ENCODE results near the gene FBXL7.
"Not testable (repeated sequence)": the region's sequence is repeated elsewhere in the genome, so short reads cannot be mapped to it uniquely, and the experiment has no call there.

The FBXL7 gene

DNA sequence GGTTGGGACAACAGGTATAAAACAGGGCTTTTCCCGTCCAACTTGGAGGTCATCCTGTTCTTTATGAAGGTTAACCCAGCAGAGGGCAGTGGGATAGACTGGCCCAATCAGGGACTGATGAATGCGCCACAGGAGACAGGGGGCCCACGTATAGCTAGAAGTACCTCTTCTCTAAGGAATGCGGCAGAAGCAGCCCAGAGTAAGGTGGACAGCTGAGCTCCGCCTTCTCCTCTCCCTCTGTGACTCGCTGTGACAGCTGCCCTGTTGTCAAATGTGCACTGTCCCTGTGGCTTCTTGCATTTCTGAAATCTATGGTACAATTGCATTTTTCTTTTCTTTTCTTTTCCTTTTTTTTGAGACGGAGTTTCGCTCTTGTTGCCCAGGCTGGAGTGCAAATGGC lies 306.6 kb downstream of the FBXL7 start:
- DNase-seq (ENCODE audit: low read depth in 3 of 3), result no peak

DNA sequence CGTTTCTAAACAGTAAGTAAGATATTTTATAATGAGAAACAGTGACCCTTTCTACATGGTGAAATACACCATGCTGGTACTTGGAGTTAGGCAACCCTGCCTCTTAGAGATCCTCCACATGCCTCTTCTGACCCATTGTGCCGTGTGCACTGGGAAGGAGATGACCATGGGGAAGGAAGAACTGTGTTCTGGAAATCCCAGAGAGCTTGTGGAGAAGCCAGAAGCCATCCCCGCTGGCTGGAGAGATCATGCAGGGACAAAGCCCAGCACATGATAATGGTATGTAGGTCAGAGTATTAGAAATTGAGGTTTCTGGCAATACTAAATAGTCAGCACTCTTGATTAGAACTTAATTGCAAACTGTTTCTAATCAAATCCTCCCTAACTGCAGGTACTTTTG lies 307.3 kb downstream of the FBXL7 start:
- no peak for DNase-seq (ENCODE audit: low read depth in 3 of 3)

DNA sequence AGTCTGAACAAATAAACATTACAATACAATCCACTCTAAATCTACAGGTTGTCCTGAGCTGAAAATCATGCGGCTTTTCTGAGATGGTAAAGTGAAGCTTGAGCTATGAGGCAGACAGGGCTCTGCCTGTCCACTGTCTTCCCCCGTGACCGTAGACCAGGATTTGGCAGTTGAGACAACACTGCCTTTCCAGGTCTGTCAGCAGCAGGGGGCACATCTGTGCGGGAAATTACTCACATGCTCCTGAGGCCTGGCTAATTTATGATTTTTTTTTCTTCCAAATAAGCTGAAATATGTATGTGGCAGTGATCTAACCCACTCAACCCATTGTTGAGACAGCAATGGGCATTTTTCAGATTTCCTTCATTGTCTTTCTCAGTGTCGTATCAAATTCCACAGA lies 307.9 kb downstream of the FBXL7 start:
- no peak for DNase-seq (ENCODE audit: low read depth in 3 of 3)

DNA sequence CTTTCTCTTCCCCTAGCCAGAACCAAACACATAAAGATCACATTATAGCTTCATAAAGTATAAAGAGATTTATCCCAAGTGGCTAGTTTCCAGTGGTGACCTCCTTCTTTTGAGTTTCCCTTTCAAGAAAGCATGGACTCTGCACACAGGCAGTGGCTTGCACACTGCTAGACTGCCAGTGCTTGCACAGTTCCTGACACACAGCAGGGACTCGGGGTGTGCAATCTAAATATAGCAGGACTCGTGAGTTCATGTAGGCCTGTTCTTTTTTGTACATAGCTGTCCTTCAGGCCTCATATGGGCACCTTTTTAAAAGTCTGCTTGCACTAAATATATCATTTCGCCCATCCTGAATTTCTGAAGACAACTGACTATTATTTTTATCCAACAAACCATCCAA lies 308.6 kb downstream of the FBXL7 start:
- DNase-seq (ENCODE audit: low read depth in 3 of 3), result no peak

DNA sequence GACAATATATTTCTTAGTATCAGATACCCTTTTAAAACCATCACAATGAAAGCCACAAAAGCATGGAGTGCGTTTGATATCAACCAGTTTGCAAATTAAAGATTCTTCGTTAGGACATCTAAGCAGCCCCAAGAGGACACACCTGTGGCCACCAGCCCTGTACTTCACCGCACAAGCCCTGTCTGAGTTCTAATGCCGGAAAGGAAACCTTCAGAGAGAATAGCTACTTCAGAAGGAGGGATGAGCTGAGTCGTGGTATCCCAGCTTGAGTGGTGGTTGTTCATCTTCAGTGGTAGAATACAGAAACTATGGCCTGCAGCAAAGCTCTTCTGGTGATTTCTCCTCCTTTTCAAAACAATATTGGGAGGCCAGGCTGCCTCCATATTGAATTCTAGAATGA lies 319.6 kb downstream of the FBXL7 start:
- DNase-seq (ENCODE audit: low read depth in 3 of 3), result no peak

DNA sequence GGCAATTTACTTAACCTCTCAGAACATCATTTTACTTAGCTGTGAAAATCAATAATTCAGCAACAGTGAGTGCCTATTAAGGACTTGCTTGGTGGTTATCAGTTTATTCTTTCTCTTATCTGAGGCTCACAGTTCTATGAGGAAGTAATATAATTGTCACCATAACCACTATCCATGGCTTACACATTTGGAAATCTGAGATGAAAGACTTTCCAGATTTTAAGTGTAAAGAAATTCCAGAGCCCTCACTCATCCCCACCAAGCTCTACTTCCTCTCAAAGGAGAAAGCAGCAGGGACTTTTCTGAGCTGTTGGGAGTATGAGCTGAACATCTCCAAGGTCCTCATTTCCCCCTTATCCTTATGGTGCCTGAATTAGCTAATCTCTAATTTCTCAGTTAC lies 321.5 kb downstream of the FBXL7 start:
- no peak for DNase-seq (ENCODE audit: low read depth in 3 of 3)

DNA sequence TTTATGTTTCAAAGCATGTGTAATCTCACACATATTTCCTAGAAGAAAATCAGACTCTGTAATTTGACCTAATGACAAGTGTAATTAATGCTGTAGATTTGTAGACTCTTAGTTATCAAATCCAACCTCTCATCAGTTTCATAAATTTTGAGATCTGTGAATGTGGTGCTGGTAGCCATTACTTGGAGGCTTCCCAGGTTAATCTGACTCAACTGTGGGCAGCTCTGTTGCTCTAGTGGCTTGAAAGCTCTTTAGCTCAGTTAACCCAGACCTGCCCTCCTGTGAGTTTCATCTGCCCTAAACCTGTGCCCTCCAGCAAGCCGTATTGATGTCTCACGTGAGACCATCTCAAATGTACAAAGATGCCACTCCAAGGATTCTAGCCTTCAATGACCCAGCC lies 323.4 kb downstream of the FBXL7 start:
- DNase-seq (ENCODE audit: low read depth in 3 of 3), result no peak

DNA sequence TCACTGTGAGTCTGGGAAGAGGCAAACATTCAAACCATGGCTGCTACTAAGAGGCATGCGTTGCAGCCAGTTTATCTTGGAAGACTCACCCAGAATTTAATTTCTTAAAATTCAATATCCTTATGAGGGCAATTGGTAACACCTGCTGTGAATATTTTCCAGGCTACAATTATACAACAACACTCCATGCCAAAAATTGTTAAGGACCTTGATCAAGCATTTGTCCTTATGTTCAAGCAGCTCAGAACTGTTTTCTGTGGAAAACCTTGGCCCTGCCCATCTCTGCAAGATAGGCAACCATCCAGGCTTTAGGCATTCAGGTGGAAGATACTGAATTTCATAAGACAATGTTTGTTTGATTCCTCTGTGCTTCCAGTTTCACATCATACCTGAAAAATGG lies 327.8 kb downstream of the FBXL7 start:
- DNase-seq (ENCODE audit: low read depth in 3 of 3), result no peak

DNA sequence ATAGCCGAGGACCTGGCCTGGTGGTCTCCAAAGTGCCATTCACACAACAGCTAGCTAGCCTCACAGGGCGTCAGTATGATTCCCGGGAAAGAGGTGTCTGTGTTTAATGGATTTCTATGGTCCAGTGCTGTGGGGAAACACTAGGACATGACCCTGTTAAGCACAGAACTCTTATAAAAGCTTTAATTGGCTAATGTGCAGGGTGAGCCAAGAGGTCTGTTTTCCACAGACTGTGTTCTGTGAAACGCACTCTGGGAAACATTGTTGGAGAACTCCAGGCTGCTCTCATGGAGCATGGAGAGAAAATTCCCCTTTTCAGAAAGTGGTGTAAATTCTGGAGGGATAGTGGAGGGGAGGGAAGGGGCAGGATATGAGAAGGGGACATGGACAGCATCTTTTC lies 331.4 kb downstream of the FBXL7 start:
- no peak for DNase-seq (ENCODE audit: low read depth in 3 of 3)

DNA sequence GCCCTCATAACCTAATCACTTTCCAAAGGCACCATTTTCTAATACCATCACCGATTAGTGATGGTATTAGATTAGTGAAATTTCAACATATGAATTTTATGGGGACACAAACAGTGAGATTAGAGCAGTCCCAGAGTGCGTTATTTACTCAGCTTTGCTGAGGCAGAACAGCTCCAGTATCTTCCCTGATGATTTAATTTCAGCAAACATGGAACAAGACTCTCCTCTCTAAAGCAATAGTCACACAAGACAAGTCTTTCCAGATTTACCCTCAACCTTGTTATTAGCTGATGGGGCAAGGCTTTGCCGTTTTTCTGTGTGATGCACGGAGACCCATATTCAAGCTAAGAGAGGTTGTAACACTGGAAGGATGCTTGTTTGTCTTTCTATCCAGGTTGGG lies 333.4 kb downstream of the FBXL7 start:
- no peak for DNase-seq (ENCODE audit: low read depth in 3 of 3)

DNA sequence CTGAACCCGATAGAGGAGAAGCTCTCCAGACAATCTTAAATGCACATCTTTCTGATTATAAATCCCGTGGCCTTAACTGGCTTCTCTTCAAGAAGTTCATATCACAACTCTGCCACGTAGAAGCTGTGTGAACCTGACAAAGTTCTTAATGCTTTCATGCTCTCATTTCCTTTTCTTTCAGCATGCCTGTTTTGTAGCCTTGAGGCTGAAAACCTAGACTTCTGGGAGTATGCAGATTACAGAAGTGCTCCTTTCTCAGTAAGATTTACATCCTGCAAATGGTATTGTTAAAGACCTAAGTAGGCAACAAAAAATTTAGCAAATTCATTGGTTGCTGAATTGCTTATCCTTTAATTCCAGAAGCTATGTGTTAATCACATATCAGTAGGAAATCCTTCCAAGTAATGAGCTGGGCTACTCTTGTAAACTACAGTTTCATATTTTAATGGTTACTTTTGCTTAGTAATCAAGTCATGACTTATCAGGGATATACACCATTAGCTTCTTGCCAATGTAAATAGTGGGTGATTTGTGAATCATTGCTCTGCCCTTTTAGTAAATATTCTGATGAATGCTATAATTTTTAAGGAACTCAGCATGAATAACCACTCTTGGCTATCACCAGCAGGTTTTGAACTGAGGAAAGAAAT lies 334.7 kb downstream of the FBXL7 start:
- DNase-seq (ENCODE audit: low read depth in 3 of 3), result no peak

DNA sequence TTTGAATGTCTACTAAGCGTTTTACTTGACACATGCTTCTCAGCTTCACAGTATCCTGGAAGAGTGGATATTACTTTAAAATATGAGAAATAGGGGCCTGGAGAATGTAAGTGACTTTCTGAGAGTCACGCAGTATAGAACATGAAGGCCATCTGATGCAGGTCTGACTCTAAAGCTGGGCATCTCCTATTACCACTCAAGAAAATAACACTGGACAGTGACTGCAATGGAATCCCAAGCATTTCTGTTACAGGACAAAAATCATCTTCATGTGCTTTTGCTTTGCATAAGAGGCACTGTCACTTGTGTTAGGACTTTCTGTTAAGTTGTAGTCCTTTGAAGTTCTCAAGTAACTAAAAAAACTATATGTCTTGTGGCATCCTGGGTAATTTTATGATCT lies 335.5 kb downstream of the FBXL7 start:
- DNase-seq (ENCODE audit: low read depth in 3 of 3), result no peak

DNA sequence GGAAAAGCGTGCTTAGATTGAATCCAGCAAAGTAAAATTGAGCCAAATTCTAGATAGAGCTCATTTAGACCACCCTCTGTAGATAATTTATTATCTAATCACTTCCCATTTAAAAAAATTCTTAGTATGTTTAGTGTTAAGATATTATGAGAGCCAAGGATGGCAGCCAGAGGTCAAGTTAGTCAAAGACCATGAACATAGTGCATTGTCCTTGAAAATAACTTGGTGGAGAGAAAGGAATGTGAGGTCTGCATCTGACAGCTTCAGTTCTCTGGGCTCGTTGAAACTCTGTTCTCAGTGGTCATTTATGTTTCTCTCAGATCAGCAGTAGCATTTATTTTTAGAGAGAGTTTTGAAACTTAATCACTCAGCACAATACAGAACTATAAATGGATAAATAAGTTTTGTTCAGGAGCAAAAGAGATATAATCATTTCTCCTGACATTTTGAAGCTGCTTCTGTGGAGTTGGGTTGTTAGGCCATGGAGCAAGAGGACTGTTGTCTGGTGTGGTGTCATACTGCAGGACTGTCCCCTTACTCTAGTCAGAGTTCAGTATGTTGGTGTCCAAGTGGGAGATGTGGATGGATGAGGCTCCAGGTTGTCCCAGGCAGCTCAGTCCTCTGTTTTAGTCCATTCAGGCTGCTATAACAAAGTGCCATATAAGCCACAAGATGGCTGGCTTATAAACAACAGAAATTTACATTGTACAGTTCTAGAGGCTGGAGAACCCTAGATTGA lies 337.7 kb downstream of the FBXL7 start:
- no peak for DNase-seq (ENCODE audit: low read depth in 3 of 3)

DNA sequence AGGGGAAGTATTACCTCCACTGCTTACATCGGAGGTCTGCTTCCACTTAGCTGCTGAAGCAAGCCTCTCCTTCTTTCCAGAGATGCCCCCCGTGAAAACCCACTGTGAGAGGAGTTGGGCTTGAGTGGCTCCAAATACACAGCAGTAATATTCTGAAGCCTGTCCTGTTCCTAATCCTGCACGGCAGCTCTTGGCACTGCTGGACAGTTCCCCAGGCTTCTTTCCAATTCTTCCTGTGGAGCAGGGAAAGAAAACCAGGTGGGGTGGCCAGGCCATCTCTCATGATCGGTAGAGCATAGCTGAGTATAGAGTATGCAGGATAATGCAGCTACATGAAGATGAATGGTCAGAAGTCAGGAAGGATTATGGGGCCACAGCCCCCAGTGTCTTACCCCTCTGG lies 344.3 kb downstream of the FBXL7 start:
- no peak for DNase-seq (ENCODE audit: low read depth in 3 of 3)

DNA sequence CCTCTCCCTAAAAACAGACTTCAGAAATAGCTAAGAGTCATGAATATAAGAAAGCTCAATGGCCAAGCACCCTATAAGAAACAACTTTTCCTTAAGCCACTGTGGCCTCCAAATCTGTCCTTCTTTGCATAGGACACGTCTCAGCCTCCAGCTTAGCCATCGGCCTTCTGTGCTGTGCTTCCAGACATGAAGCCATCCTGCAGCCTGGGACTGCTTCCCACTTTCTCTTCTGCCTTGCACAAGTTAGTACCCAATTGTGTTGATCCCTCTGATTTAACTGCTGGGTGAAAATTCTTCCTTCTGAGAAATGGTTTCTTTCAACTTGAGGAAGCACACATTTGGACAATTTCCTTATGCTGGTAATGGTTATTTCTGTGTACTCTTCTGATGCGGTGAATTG lies 344.9 kb downstream of the FBXL7 start:
- no peak for DNase-seq (ENCODE audit: low read depth in 3 of 3)

DNA sequence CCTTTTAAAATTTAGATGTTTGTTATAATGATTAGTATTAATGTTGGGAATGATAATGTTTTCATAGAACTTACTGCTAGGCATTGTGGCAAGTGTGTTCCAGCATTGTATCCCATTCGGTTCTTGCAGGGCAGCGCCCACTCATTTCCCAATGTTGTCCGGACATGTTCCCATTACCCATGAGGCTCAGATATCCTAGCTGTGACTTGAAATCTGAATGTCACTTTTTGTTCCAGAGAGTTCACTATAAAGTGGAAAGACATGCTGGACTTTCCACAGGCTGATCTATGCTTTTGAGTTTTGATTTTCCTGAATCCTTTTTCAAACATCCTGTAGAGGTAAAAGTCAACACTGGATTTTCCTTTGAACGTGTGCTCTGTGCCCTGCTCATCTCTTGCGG lies 350.6 kb downstream of the FBXL7 start:
- no peak for DNase-seq (ENCODE audit: low read depth in 3 of 3)

DNA sequence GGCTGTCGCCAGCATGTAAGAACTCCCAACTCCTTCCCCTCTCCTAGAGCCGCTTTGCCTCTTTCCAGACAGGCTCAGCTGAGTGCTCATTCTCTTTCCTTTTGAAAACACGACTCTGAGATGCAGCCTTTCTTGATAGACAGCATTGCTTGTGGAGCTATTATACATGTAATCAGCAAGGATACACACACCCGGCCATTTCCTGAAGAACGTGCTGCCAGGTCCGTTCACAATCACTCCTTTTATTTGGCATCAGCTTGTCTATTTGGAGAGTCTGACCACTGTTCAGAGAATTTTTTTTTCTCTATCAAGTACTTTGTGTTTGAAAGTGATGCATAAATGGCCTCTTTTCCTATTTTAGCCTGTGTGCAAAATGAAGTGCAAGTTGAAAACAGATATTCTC lies 351.0 kb downstream of the FBXL7 start:
- no peak for DNase-seq (ENCODE audit: low read depth in 3 of 3)

DNA sequence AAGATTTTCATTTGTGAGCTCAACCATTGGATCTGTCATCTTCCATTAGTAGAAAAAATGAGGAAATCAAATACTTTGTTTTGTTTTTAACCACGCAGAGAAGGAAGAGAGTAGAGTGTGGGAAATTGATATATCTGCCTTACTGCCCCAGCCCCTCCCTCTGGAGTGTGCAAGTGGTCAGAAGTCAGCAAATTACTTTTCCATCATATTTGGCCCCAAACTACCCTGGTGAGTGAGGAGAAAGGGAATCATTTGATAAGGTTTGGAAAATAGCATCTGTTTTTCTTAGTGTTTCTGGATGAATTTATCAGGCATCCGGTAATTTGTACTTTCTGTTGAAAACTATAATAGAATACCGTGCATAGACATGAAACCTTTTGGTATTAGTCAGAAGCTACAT lies 352.2 kb downstream of the FBXL7 start:
- no peak for DNase-seq (ENCODE audit: low read depth in 3 of 3)

DNA sequence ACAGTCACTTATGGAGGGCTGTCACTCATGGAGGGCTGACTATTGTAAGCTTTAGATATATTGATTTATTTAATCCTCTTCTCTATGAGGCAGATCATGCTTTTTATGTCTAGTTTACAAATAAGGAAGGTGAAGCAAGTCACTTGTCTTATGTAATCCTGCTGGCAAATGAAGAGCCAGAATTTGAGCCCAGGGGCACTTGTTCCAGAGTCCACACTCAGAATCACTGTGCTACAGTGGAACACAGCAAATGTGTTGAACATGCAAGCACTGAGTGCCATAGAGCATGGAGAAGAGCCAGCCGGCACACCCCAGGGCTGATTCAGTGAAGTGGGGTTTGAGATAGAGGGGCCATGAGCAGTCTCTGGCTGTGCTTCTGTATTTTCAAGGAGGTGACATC lies 353.0 kb downstream of the FBXL7 start:
- no peak for DNase-seq (ENCODE audit: low read depth in 3 of 3)

DNA sequence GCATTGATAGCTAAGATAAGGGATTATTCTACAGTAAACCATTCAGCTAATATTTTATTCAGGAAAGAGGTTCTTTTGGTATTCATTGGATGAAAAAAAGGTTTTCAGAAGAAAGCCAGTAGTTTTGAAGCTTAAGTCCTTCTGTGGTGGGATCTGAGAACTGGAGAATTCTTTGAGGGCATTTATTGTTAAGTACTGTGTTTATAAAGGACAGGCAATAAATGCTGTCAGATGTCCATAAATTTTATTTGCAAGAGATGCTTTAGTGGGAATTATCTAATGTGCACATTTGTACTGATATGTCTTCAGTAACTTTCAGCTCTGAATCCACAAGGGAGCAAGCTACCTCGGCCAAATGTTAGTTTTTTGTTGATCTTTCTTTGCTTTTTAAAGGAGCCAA lies 358.3 kb downstream of the FBXL7 start:
- no peak for DNase-seq (ENCODE audit: low read depth in 3 of 3)

DNA sequence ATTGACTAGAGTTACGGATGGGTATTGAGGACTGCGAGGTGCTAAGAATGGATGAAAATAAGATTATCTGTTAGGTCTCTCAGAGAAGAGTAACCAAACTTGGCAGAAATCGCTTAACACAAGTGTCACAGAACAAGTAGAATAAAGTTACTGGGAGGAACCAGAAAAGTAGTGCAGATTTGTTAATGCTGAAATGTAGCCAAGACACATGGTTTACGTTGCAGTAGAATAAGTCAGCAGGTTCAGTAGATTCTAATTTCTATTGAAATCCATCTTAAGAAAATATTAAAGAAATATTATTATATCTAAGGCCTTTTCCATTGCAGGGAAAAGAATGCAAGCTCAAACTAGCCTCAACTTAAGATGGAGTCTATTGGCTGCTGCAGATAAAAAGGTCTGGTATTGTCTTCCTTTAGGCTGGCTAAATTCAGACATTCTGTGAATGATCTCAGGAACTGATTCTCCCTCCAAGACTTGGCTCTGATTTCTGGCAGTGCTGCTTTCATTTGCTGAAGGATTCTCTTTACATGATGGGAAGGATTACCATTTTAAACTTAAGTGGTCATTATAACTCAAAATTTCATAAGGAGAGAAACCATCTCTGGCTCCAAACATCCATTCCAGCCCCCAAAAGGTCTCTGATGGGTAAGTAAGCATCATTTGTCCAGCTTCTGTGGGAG lies 364.7 kb downstream of the FBXL7 start:
- DNase-seq (ENCODE audit: low read depth in 3 of 3), result no peak

DNA sequence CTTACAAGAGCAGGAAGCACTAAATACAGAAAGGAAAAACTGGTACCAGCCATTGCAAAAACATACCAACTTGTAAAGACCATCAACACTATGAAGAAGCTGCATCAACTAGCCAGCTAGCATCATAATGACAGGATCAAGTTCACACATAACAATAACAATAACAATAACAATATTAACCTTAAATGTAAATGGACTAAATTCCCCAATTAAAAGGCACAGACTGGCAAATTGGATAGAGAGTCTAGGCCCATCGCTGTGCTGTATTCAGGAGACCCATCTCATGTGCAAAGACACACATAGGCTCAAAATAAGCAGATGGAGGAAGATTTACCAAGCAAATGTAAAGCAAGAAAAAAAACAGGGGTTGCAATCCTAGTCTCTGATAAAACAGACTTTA lies 372.3 kb downstream of the FBXL7 start:
- not testable (repeated sequence) for DNase-seq (ENCODE audit: low read depth in 3 of 3)

DNA sequence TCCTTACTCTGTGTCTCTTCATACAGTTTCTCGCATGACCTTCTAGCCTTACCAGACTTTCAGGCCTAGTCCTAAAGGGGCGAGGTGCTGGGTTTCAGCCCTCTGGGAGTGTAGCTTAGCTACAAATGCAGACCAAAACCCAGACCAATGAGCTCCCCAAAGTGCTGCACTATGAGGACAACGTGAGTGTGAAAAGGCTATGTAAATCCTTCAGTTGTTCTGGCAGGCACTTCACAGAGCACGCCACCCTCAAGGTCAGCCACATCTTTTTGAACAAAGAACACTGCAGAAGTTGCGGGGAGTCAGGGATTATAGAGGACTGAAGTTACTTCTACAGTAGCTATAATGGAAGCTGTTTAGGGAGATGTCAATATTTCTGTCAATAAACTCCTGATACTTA lies 377.9 kb downstream of the FBXL7 start:
- DNase-seq (ENCODE audit: low read depth in 3 of 3), result no peak
